Measurements from ENCODE around the gene DMWD. TPM values are rescaled to one million over a fixed set of nuclear protein-coding genes. Genes with fewer than 3 reads are reported as not detected.

DMWD gene
- total RNA-seq, 1 donor from 2014 or later = 20.4 TPM

GRCh38 chr19:45781214-45782161, 11.2 kb downstream of the DMWD start:
- Histone ChIP-seq H3K27me3 (ENCODE audit: control insufficient read depth in 3 of 3, insufficient read depth in 3 of 3, low read length in 3 of 3) (no peaks in the 10 kb centered on the region), H3K4me3 (ENCODE audit: low read length in 3 of 3) (peak overlapping the region; percentile 74 to 91 (median 90)), H3K9ac (ENCODE audit: low read depth in 1 of 3, low read length in 3 of 3) (peak overlapping the region; percentile 69 to 94 (median 86)), H3K36me3 (ENCODE audit: control insufficient read depth in 3 of 3, insufficient read depth in 3 of 3, low read length in 3 of 3) (peaks cover 28 to 34% (median 28%) of the 10 kb centered on the region in 3 donors), H3K4me1 (ENCODE audit: control insufficient read depth in 3 of 3, insufficient read depth in 3 of 3, low read length in 3 of 3) (peaks cover 57 to 66% (median 64%) of the 10 kb centered on the region in 3 donors), H3K9me3 (ENCODE audit: control insufficient read depth in 3 of 3, low read length in 3 of 3) (no peaks in the 10 kb centered on the region), H3K27ac (ENCODE audit: low read depth, low read length) (peak overlapping the region; percentile 95)

DNA sequence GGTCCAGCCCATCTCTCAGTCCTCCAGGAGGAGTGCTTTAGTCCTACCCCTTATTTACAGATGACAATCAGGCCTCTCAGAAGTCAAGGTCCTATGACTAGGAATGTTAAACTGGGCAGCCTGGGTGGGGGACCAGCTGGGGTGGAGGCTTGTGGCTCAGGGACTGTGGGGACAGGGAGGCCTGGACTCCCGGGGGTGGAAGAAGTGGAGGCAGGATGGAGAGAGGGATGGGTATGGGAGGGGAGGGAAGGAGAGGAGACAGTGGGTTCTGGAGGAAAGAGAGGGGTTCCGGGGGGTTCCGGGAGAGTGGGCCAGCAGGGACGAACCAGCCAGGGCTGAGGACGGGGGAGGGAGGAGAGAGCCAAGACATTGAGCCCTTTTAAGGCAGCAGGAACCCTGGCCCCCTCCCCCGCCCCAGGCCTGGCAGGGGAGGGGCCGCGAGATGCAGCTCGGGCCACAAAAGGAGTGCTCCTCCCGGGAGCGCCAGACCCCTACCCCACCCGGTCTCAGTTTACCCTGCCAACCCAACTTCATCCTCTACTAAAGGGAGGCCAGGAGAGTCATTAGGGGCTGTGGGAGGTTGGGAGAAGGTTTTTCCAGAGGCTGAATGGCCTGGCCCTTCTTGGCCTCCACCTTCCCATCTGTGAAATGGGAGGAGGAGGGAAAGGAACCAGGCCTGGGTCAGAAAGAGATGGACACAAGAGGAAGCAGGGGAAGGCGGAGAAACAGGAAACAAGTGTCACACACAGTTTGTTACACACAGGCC, 12.0 kb downstream of the DMWD start:
- H3K36me3 ChIP-seq (ENCODE audit: control insufficient read depth in 3 of 3, insufficient read depth in 3 of 3, low read length in 3 of 3) = peaks cover 24 to 35% (median 29%) of the 10 kb centered on the region in 3 donors
- H3K9me3 ChIP-seq (ENCODE audit: control insufficient read depth in 3 of 3, low read length in 3 of 3) = no peaks in the 10 kb centered on the region
- H3K27me3 ChIP-seq (ENCODE audit: control insufficient read depth in 3 of 3, insufficient read depth in 3 of 3, low read length in 3 of 3) = no peaks in the 10 kb centered on the region
- H3K27ac ChIP-seq (ENCODE audit: low read depth, low read length) = peak overlapping the region; percentile 95
- H3K9ac ChIP-seq (ENCODE audit: low read depth in 1 of 3, low read length in 3 of 3) = peak overlapping the region; percentile 69 to 94 (median 86)
- H3K4me1 ChIP-seq (ENCODE audit: control insufficient read depth in 3 of 3, insufficient read depth in 3 of 3, low read length in 3 of 3) = peaks cover 56 to 58% (median 57%) of the 10 kb centered on the region in 3 donors
- H3K4me3 ChIP-seq (ENCODE audit: low read length in 3 of 3) = peak overlapping the region; percentile 74 to 91 (median 90)

DNA sequence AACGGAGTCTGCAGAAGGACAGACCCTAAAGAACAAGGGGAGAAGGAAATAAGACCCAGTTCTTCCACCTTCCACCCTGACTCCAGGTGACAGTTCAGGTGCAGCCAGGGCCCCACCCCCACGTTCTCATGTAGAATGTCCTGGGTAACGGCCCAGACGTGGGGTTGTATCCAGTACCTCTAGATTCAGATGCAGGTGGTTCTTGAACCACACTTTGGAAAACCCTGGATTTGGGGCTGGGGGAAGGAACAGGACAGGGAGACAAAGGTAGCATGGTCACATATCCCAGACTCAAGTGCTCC, 12.5 kb downstream of the DMWD start:
- no peaks in the 10 kb centered on the region for H3K9me3 ChIP-seq (ENCODE audit: control insufficient read depth in 3 of 3, low read length in 3 of 3)
- H3K27ac ChIP-seq (ENCODE audit: low read depth, low read length) = peak overlapping the region; percentile 95
- H3K4me3 ChIP-seq (ENCODE audit: low read length in 3 of 3) = peak overlapping the region; percentile 31 to 91 (median 90)
- peaks cover 24 to 35% (median 29%) of the 10 kb centered on the region in 3 donors for H3K36me3 ChIP-seq (ENCODE audit: control insufficient read depth in 3 of 3, insufficient read depth in 3 of 3, low read length in 3 of 3)
- H3K27me3 ChIP-seq (ENCODE audit: control insufficient read depth in 3 of 3, insufficient read depth in 3 of 3, low read length in 3 of 3) = no peaks in the 10 kb centered on the region
- H3K4me1 ChIP-seq (ENCODE audit: control insufficient read depth in 3 of 3, insufficient read depth in 3 of 3, low read length in 3 of 3) = peaks cover 50 to 53% (median 52%) of the 10 kb centered on the region in 3 donors
- H3K9ac ChIP-seq (ENCODE audit: low read depth in 1 of 3, low read length in 3 of 3) = peak overlapping the region in 2 of 3 donors; percentile 86 to 94

GRCh38 chr19:45779231-45780145, 13.2 kb downstream of the DMWD start:
- Histone ChIP-seq H3K27me3 (ENCODE audit: control insufficient read depth in 3 of 3, insufficient read depth in 3 of 3, low read length in 3 of 3) (no peaks in the 10 kb centered on the region), H3K9me3 (ENCODE audit: control insufficient read depth in 3 of 3, low read length in 3 of 3) (no peaks in the 10 kb centered on the region), H3K4me3 (ENCODE audit: low read length in 3 of 3) (peak overlapping the region; percentile 14 to 91 (median 90)), H3K9ac (ENCODE audit: low read depth in 1 of 3, low read length in 3 of 3) (peak overlapping the region in 2 of 3 donors; percentile 86 to 94), H3K4me1 (ENCODE audit: control insufficient read depth in 3 of 3, insufficient read depth in 3 of 3, low read length in 3 of 3) (peaks cover 44 to 47% (median 46%) of the 10 kb centered on the region in 3 donors), H3K36me3 (ENCODE audit: control insufficient read depth in 3 of 3, insufficient read depth in 3 of 3, low read length in 3 of 3) (peaks cover 24 to 39% (median 35%) of the 10 kb centered on the region in 3 donors), H3K27ac (ENCODE audit: low read depth, low read length) (peak overlapping the region; percentile 95)

GRCh38 chr19:45778010-45778661, 14.5 kb downstream of the DMWD start:
- no peak overlapping the region for H3K9ac ChIP-seq (ENCODE audit: low read depth in 1 of 3, low read length in 3 of 3)
- H3K27me3 ChIP-seq (ENCODE audit: control insufficient read depth in 3 of 3, insufficient read depth in 3 of 3, low read length in 3 of 3) = no peaks in the 10 kb centered on the region
- no peak overlapping the region for H3K27ac ChIP-seq (ENCODE audit: low read depth, low read length)
- H3K4me1 ChIP-seq (ENCODE audit: control insufficient read depth in 3 of 3, insufficient read depth in 3 of 3, low read length in 3 of 3) = peaks cover 31 to 39% (median 33%) of the 10 kb centered on the region in 3 donors
- no peak overlapping the region for H3K4me3 ChIP-seq (ENCODE audit: low read length in 3 of 3)
- H3K9me3 ChIP-seq (ENCODE audit: control insufficient read depth in 3 of 3, low read length in 3 of 3) = no peaks in the 10 kb centered on the region
- peaks cover 24 to 45% (median 35%) of the 10 kb centered on the region in 3 donors for H3K36me3 ChIP-seq (ENCODE audit: control insufficient read depth in 3 of 3, insufficient read depth in 3 of 3, low read length in 3 of 3)

GRCh38 chr19:45777395-45777961, 15.2 kb downstream of the DMWD start:
- H3K9me3 ChIP-seq (ENCODE audit: control insufficient read depth in 3 of 3, low read length in 3 of 3) = no peaks in the 10 kb centered on the region
- no peak overlapping the region for H3K4me3 ChIP-seq (ENCODE audit: low read length in 3 of 3)
- H3K27me3 ChIP-seq (ENCODE audit: control insufficient read depth in 3 of 3, insufficient read depth in 3 of 3, low read length in 3 of 3) = no peaks in the 10 kb centered on the region
- peaks cover 26 to 40% (median 29%) of the 10 kb centered on the region in 3 donors for H3K4me1 ChIP-seq (ENCODE audit: control insufficient read depth in 3 of 3, insufficient read depth in 3 of 3, low read length in 3 of 3)
- no peak overlapping the region for H3K9ac ChIP-seq (ENCODE audit: low read depth in 1 of 3, low read length in 3 of 3)
- no peak overlapping the region for H3K27ac ChIP-seq (ENCODE audit: low read depth, low read length)
- H3K36me3 ChIP-seq (ENCODE audit: control insufficient read depth in 3 of 3, insufficient read depth in 3 of 3, low read length in 3 of 3) = peaks cover 24 to 52% (median 41%) of the 10 kb centered on the region in 3 donors

DNA sequence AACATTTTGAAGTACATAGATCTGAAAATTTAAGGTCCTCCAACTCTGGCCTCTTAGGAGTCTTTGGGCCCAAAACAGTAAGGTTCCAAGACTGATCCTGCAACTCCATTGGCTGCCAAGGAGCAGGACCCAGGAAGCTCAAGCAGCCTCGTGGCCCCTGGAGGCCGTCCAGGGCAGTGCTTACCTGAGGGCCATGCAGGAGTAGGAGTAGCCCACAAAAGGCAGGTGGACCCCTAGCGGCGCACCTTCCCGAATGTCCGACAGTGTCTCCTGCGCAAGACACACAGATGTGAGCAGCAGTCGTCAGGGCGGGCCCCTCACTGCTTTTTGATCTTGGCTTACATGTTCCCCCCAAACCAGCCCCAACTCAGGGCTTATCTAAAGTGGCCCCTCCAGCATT, 17.9 kb downstream of the DMWD start:
- H3K27ac ChIP-seq (ENCODE audit: low read depth, low read length) = no peak overlapping the region
- H3K9me3 ChIP-seq (ENCODE audit: control insufficient read depth in 3 of 3, low read length in 3 of 3) = no peaks in the 10 kb centered on the region
- H3K36me3 ChIP-seq (ENCODE audit: control insufficient read depth in 3 of 3, insufficient read depth in 3 of 3, low read length in 3 of 3) = peaks cover 28 to 53% (median 49%) of the 10 kb centered on the region in 3 donors
- peaks cover 14 to 33% (median 15%) of the 10 kb centered on the region in 3 donors for H3K4me1 ChIP-seq (ENCODE audit: control insufficient read depth in 3 of 3, insufficient read depth in 3 of 3, low read length in 3 of 3)
- no peak overlapping the region for H3K4me3 ChIP-seq (ENCODE audit: low read length in 3 of 3)
- H3K9ac ChIP-seq (ENCODE audit: low read depth in 1 of 3, low read length in 3 of 3) = no peak overlapping the region
- H3K27me3 ChIP-seq (ENCODE audit: control insufficient read depth in 3 of 3, insufficient read depth in 3 of 3, low read length in 3 of 3) = no peaks in the 10 kb centered on the region

DNA sequence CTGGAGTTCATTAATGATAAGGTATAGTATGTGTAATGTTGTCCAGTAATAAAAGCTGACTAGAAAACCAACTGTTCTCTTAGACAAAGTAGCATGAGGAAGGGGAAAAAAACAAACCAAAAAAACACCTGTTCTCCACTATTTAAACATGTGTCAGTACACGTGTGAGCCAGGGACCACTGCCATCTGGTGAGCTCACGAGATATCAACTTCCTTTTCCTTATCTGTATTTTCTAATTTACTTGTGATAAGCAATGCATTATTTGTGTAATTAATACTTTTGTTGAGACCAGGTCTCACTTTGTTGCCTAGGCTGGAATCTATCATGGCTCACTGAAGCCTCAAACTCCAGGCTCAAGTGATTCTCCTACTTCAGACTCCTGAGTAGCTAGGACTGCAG, 19.3 kb downstream of the DMWD start:
- Histone ChIP-seq H3K9ac (ENCODE audit: low read depth in 1 of 3, low read length in 3 of 3) (peak overlapping the region in 1 of 3 donors; percentile 55), H3K4me3 (ENCODE audit: low read length in 3 of 3) (no peak overlapping the region), H3K36me3 (ENCODE audit: control insufficient read depth in 3 of 3, insufficient read depth in 3 of 3, low read length in 3 of 3) (peaks cover 24 to 42% (median 40%) of the 10 kb centered on the region in 3 donors), H3K4me1 (ENCODE audit: control insufficient read depth in 3 of 3, insufficient read depth in 3 of 3, low read length in 3 of 3) (peaks cover 12 to 33% (median 16%) of the 10 kb centered on the region in 3 donors), H3K27me3 (ENCODE audit: control insufficient read depth in 3 of 3, insufficient read depth in 3 of 3, low read length in 3 of 3) (no peaks in the 10 kb centered on the region), H3K27ac (ENCODE audit: low read depth, low read length) (no peak overlapping the region), H3K9me3 (ENCODE audit: control insufficient read depth in 3 of 3, low read length in 3 of 3) (no peaks in the 10 kb centered on the region)

Measured in skeletal muscle tissue (tissue), 4 donors.